HG03460 (cell line): ENCODE data around the gene CHST2.

Experiments used
- ATAC-seq: cut with Tn5 transposase; IDR thresholded peaks from one replicate; pipeline ENCODE4 v1.9.1; 2021; ENCODE audit not compliant: unreplicated experiment

Gene CHST2

GRCh38 chr3:143128227-143128955, 8.8 kb downstream of the CHST2 start:
- no peak for ATAC-seq

- ATAC-seq = no peak
Observed at GRCh38 chr3:143132246-143132980, 12.8 kb downstream of the CHST2 start.

GRCh38 chr3:143134471-143134870, 14.9 kb downstream of the CHST2 start:
- no peak for ATAC-seq

- ATAC-seq = no peak
Observed at GRCh38 chr3:143135150-143135549, 15.6 kb downstream of the CHST2 start.

- no peak for ATAC-seq
Observed at GRCh38 chr3:143137435-143138036, 18.0 kb downstream of the CHST2 start.

- ATAC-seq = no peak
Observed at GRCh38 chr3:143138953-143139352, 19.4 kb downstream of the CHST2 start.

- ATAC-seq = no peak
Observed at GRCh38 chr3:143139762-143140161, 20.2 kb downstream of the CHST2 start.

- no peak for ATAC-seq
Observed at GRCh38 chr3:143140550-143140949, 21.0 kb downstream of the CHST2 start.

- ATAC-seq = no peak
Observed at GRCh38 chr3:143142354-143142753, 22.8 kb downstream of the CHST2 start.

GRCh38 chr3:143145906-143146305, 26.3 kb downstream of the CHST2 start:
- ATAC-seq = no peak

GRCh38 chr3:143146486-143147274, 27.1 kb downstream of the CHST2 start:
- ATAC-seq = no peak

GRCh38 chr3:143147707-143148106, 28.1 kb downstream of the CHST2 start:
- no peak for ATAC-seq

- no peak for ATAC-seq
Observed at GRCh38 chr3:143150071-143150470, 30.5 kb downstream of the CHST2 start.

GRCh38 chr3:143151004-143151731, 31.6 kb downstream of the CHST2 start:
- no peak for ATAC-seq

GRCh38 chr3:143152043-143152442, 32.5 kb downstream of the CHST2 start:
- no peak for ATAC-seq

- no peak for ATAC-seq
Observed at GRCh38 chr3:143155756-143156155, 36.2 kb downstream of the CHST2 start.

- ATAC-seq = peak; percentile 84
Observed at GRCh38 chr3:143158014-143158988, 38.7 kb downstream of the CHST2 start.

GRCh38 chr3:143160437-143160836, 40.9 kb downstream of the CHST2 start:
- no peak for ATAC-seq

GRCh38 chr3:143163562-143164100, 44.1 kb downstream of the CHST2 start:
- no peak for ATAC-seq
